EH (cell line): Measurements from ENCODE around the gene CATSPER3.
A peak's percentile ranks its signal among the peaks of the same experiment; 100 is the strongest.

ENCODE experiments used
- DNase-seq: peaks from one replicate; pipeline ENCODE4 v3.0.0-alpha.2; 2015; ENCODE audit warnings: low read depth

CATSPER3 gene

GRCh38 chr5:134967607-134968006 is at the start of gene CATSPER3:
CATSPER3 (plus strand) TSS chr5:134967907; CDS start chr5:134967992, 85 bp downstream.
- no peak for DNase-seq

GRCh38 chr5:134918861-134919260 is 48.8 kb upstream of the CATSPER3 start:
- no peak for DNase-seq

- no peak for DNase-seq
Observed at GRCh38 chr5:134920848-134921575, 46.7 kb upstream of the CATSPER3 start.

DNA sequence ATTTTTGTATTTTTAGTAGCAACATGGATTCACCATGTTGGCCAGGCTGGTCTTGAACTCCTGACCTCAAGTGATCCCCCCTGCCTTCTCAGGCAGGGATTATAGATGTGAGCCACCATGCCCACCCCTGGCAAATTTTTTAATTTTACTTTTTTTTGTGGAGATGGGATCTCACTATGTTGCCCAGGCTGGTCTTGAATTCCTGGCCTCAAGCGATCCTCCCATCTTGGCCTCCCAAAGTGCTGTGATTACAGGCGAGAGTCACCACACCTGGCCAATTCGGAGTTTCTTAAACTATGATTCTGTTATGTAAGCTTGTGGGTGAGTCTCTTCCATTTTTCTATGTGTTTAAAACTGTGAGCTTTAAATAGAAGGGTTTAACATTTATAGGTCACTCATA is 35.2 kb upstream of the CATSPER3 start:
- no peak for DNase-seq

DNA sequence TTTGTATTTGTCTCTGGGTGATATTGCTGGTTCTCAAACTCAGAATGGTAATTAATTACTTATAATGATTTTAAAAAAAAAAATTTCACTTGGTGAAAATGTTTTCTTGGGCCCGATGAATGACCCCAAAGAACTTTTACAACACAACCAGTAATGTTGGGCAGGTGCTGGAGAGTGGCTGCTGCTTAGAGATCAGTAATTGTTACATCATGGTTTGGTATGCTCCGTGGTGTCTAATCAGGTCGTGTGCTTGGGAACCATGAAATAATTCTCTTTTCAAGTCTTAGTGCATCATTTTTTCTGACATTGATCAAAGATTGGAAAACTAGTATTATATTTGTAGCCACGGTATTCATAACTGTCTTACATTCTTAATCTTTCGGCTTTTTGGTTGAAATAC is 33.5 kb upstream of the CATSPER3 start:
- no peak for DNase-seq

GRCh38 chr5:134935711-134936602 is 31.8 kb upstream of the CATSPER3 start:
- DNase-seq: no peak

DNA sequence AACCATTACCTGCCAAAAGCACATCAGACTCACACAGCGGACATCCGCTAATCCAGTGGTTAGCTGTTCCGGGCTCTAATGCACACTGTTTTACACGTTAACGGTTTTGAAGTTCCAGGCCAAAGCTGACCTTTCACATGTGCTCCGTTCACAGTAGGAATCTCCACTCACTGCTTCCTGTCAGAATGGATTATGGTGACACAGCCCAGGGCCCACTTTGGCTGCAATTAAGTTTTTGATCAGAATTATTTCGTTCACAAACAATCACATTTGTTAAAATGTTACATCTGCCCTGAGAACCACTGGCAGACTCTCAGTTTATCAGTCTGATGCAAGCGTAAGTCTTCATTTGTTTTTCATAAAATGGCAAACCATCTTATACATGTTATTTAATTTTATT is 30.2 kb upstream of the CATSPER3 start:
- DNase-seq: no peak

- DNase-seq: no peak
Observed at GRCh38 chr5:134938030-134938429, 29.7 kb upstream of the CATSPER3 start.

DNA sequence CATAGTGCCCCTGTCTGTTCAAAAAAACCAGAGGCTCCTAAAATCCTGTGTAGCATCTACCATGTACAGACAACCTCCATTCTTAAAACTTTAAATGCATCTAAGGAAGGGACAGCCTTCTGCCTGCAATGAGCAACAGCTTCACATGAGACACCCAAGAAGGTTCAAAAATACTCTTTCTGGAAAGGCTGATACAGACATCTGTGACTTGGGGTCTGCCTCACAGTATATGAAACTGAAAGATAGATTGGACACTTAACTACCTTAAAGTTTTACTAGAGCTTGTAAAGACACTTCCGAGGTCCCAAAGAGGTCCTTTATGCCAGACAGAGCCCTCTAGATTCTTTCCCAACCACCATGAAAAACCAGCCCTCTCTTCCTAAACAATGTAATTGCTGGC is 28.2 kb upstream of the CATSPER3 start:
- no peak for DNase-seq

- DNase-seq: no peak
Observed at GRCh38 chr5:134943547-134943946, 24.2 kb upstream of the CATSPER3 start.

DNA sequence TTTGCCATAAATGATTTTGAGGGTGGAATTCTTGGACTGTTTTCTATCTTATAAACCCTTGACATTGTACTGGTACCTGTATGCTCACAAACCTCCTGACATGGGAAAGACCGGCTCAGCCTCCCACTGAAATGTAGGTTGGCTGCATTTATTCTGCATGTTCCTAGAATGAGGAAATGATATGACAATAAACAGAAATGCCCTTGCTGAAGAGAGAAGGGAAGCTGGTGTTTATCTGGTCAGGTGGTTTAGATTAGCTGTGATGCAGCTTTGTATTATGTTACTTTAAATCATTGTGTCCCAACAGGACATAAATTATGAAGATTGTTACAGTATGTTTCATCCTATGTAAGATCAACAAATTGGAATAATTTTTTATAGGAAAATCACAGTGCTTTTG is 23.1 kb upstream of the CATSPER3 start:
- no peak for DNase-seq

DNA sequence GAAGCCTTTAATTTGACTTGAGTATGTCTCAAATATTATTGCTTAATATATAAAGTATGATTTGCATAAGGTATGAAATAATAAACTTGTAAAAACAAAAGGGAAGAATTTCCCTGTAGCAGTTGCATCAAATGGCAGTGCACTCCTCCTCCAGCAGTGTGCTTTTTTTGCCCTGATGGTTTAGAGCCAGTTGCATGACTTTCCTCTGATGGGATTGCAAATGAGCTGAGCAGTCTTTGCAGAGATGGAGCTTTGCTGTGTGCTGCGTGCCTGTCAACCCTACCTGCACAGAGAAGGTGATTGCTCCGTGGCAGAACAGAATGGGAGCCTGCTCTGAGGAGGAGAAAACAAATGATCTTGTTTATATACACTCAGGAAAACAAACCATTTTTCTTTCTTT is 22.7 kb upstream of the CATSPER3 start:
- DNase-seq: no peak

DNA sequence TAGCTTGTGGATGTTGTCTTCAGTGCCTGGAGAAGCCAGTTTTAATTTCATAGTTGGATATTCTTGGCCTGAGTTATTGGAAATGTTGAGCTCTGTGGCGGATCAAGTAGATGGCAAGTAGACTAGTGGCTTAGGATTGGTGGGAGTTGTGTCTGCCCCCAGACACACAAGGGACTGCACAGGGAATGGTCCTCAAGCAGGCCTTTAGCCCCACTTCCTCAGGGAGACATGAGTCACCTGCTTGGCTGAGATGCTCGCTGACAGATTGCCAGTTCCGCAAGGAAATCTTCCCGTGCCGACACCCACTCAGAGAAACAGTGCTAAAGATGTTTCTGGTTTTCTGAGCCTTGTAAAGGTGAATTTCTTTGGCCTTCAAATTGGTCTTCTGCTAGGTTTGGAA is 18.8 kb upstream of the CATSPER3 start:
- DNase-seq: peak; percentile 19

DNA sequence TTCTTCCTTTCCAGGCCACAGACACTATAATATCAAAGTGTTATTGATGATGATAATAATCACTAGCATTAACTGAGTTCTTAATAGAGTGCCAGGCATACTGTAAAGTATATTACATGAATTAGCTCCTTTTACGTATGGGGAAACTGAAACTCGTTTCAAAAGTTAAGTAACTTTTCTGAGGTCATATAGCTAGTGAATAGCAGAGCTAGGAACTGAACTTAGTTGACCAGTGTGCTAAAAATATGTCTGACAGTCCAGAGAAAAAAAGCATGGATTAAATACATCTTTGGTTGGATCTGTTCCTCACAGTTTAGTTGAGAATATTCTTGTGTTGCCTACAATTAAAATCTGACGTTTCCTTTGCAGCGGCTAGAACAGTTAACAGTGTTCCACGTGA is 18.4 kb upstream of the CATSPER3 start:
- no peak for DNase-seq

DNA sequence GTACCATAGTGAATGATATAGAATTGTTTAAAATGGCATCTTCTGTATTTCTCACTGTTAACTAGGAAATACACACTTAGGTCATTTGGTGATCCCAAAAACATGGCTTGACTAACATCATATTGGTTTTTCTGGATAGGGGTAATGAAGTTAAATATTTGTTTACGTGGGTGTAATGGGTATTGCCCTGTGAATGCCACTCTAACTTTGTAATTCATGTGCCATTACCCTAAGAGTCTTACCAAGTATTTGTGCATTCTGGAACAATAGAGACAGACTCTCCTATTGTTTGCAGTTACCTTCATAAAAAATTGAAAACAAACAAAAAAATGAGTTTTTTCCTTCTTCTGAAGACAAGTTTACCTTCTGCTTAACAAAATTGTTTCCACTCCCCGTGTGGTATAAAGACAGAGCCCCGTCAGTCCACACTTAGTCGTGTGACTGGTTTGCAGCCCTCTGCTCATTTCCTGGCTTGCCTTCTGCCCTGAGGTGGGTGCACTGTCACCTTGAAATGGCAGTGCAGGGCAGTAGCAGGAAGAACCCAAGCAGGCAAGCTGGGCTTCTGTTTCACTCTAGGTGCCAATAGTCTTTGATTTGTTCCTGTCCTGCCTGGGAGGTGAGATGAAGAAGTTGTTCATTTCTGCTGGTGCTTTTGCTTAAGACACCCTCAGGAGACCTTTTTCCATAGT is 9.6 kb upstream of the CATSPER3 start:
- DNase-seq: no peak

- no peak for DNase-seq
Observed at GRCh38 chr5:134958755-134959154, 9.0 kb upstream of the CATSPER3 start.

DNA sequence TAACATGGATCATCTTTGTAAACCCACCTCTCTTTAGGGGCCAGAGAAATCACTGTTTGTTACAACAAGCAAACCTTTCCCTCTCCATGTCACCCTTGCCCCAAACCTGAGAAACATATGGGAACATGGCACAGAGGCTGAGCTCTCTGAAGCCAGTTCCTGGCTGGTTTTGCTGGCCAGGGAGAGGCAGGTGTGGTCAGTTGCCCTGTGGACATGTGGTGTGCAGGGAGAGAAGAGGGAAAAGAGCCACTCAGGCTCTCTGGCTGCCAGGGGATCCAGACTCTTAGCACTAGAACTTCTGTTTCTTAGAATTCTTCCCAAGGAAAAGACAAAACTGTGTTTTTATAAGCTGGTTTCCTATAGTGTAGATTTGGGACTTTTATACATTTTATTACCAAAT is 4.6 kb upstream of the CATSPER3 start:
- no peak for DNase-seq

- no peak for DNase-seq
Observed at GRCh38 chr5:134964359-134965270, 3.1 kb upstream of the CATSPER3 start.

- DNase-seq: no peak
Observed at GRCh38 chr5:134965271-134965825, 2.4 kb upstream of the CATSPER3 start.

GRCh38 chr5:134968055-134968454 is 348 bp downstream of the CATSPER3 start:
- DNase-seq: no peak

DNA sequence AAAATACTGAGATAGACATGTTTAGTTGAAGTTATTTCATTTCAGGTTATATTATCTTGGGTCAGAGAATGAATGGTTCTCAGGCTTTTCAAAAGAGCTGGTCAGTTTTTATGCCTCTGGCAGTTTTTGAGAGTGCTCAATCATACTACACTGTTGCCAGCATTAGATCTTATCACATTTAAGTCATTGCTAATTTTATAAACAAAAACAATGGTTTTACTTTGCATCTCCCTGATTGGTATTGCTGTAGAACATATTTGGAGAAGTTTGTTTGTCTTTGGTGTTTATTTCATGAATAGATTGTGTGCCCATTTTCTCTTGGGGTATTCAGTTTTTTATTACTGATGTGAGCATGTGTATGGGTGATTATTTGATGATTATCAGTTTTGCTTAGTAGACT is 1.5 kb downstream of the CATSPER3 start:
- peak; percentile 18 for DNase-seq
